SU-DHL-6 (cell line): ENCODE measurements around the gene ANKS1B.

ENCODE experiments used
- H2AFZ ChIP-seq: fragments of 200-600 bp; sonication (generic); 2 replicates; pipeline ENCODE4 v1.6.1; 2014; ENCODE audit warnings: low read depth, mild to moderate bottlenecking, moderate library complexity, mixed read lengths, antibody characterized with exemption, low read length; ENCODE audit not compliant: severe bottlenecking
- H3F3A ChIP-seq: fragments of 200-600 bp; shearing (Covaris generic); 2 replicates; pipeline ENCODE4 v1.6.0; 2016; ENCODE audit warnings: antibody characterized with exemption, mild to moderate bottlenecking; ENCODE audit not compliant: insufficient read depth
- H3K27ac ChIP-seq: fragments of 200-600 bp; sonication (generic); 2 replicates; pipeline ENCODE4 v1.5.1; 2016; ENCODE audit warnings: low read depth, mild to moderate bottlenecking, low read length, moderate library complexity, mixed read lengths
- H3K27me3 ChIP-seq: fragments of 200-600 bp; sonication (generic), shearing (Covaris generic); 2 replicates; pipeline ENCODE4 v1.6.0; 2014; ENCODE audit warnings: mild to moderate bottlenecking, low read length
- H3K36me3 ChIP-seq: fragments of 200-600 bp; sonication (generic); 2 replicates; pipeline ENCODE4 v1.6.1; 2014; ENCODE audit warnings: mild to moderate bottlenecking, low read length, mixed read lengths
- H3K4me2 ChIP-seq: fragments of 300-600, 200-600 bp; shearing (Covaris generic), sonication (generic); 2 replicates; pipeline ENCODE4 v1.6.0; 2014; ENCODE audit warnings: low read length, low read depth, mild to moderate bottlenecking; ENCODE audit not compliant: poor library complexity, severe bottlenecking
- H3K4me3 ChIP-seq: fragments of 200-600 bp; sonication (generic); 2 replicates; pipeline ENCODE4 v1.5.1; 2014; ENCODE audit warnings: antibody characterized with exemption, low read length, mild to moderate bottlenecking, mixed read lengths; ENCODE audit not compliant: insufficient read depth, poor library complexity, severe bottlenecking
- H3K79me2 ChIP-seq: fragments of 200-600 bp; sonication (generic); 2 replicates; pipeline ENCODE4 v1.6.1; 2014; ENCODE audit warnings: mild to moderate bottlenecking, low read length, moderate library complexity; ENCODE audit not compliant: insufficient read depth
- H3K9ac ChIP-seq: fragments of 200-600 bp; sonication (generic); 2 replicates; pipeline ENCODE4 v1.7.0; 2014; ENCODE audit warnings: mild to moderate bottlenecking, low read length
- H3K9me2 ChIP-seq: fragments of 200-600 bp; sonication (generic); replicated peaks from 2 replicates; pipeline ENCODE4 v1.6.1; 2014; ENCODE audit warnings: low read length; ENCODE audit not compliant: insufficient read depth
- H3K9me3 ChIP-seq: fragments of 200-600 bp; sonication (generic); 2 replicates; pipeline ENCODE4 v1.6.1; 2014; ENCODE audit warnings: low read length, mixed read lengths; ENCODE audit not compliant: insufficient read depth
- H4K20me1 ChIP-seq: fragments of 200-600 bp; sonication (generic); 2 replicates; pipeline ENCODE4 v1.6.1; 2014; ENCODE audit warnings: low read depth, mild to moderate bottlenecking, antibody characterized with exemption, low read length, moderate library complexity, mixed read lengths
- CTCF ChIP-seq: fragments of 200-600 bp; sonication (generic); IDR thresholded peaks from one replicate; pipeline ENCODE4 v1.5.1; 2017; ENCODE audit warnings: antibody characterized with exemption, mild to moderate bottlenecking, low read length, moderate library complexity; ENCODE audit not compliant: insufficient read depth, poor library complexity, severe bottlenecking
- EZH2phosphoT487 ChIP-seq: fragments of 200-600 bp; sonication (generic), shearing (Covaris generic); conservative IDR thresholded peaks from 2 replicates; pipeline ENCODE4 v1.6.1; 2018; ENCODE audit warnings: mild to moderate bottlenecking, antibody characterized with exemption, low read length, moderate library complexity, mixed read lengths

The ANKS1B gene

GRCh38 chr12:99549651-99550050 lies 435.1 kb downstream of the ANKS1B start:
- no peaks in the 10 kb centered on the region for H3K27me3 ChIP-seq
- no peak for TF ChIP-seq CTCF
- TF ChIP-seq EZH2phosphoT487: no peak
- H3K4me2 ChIP-seq: no peak overlapping the region
- H3K9me2 ChIP-seq: no peaks in the 10 kb centered on the region
- no peak overlapping the region for H3K4me3 ChIP-seq
- H3K79me2 ChIP-seq: no peaks in the 10 kb centered on the region
- H2AFZ ChIP-seq: no peak overlapping the region
- H3F3A ChIP-seq: no peaks in the 10 kb centered on the region
- H3K9me3 ChIP-seq: no peaks in the 10 kb centered on the region
- H3K36me3 ChIP-seq: no peaks in the 10 kb centered on the region
- no peak overlapping the region for H3K9ac ChIP-seq
- no peaks in the 10 kb centered on the region for H4K20me1 ChIP-seq
- no peak overlapping the region for H3K27ac ChIP-seq

- Histone ChIP-seq H3K9ac (no peak overlapping the region), H3K79me2 (no peaks in the 10 kb centered on the region), H4K20me1 (no peaks in the 10 kb centered on the region), H3K9me3 (no peaks in the 10 kb centered on the region), H3K9me2 (no peaks in the 10 kb centered on the region), H2AFZ (no peak overlapping the region), H3K27me3 (no peaks in the 10 kb centered on the region), H3K4me2 (no peak overlapping the region), H3F3A (no peaks in the 10 kb centered on the region), H3K27ac (no peak overlapping the region), H3K36me3 (no peaks in the 10 kb centered on the region), H3K4me3 (no peak overlapping the region)
- TF ChIP-seq CTCF (no peak), EZH2phosphoT487 (no peak)
Observed at GRCh38 chr12:99549196-99549595, 435.5 kb downstream of the ANKS1B start.

- Histone ChIP-seq H3F3A (no peaks in the 10 kb centered on the region), H2AFZ (no peak overlapping the region), H3K27me3 (no peaks in the 10 kb centered on the region), H3K79me2 (no peaks in the 10 kb centered on the region), H3K9me3 (no peaks in the 10 kb centered on the region), H3K4me3 (no peak overlapping the region), H3K9me2 (no peaks in the 10 kb centered on the region), H3K9ac (no peak overlapping the region), H3K36me3 (no peaks in the 10 kb centered on the region), H3K27ac (no peak overlapping the region), H3K4me2 (no peak overlapping the region), H4K20me1 (no peaks in the 10 kb centered on the region)
- no peak for TF ChIP-seq CTCF
- no peak for TF ChIP-seq EZH2phosphoT487
Observed at GRCh38 chr12:99544457-99544856, 440.3 kb downstream of the ANKS1B start.

GRCh38 chr12:99529966-99530365 lies 454.8 kb downstream of the ANKS1B start:
- H3K9ac ChIP-seq: no peak overlapping the region
- no peak overlapping the region for H3K27ac ChIP-seq
- no peak overlapping the region for H3K4me2 ChIP-seq
- H2AFZ ChIP-seq: no peak overlapping the region
- no peak overlapping the region for H3K4me3 ChIP-seq
- no peak for TF ChIP-seq EZH2phosphoT487
- TF ChIP-seq CTCF: no peak
- H3F3A ChIP-seq: no peaks in the 10 kb centered on the region
- H3K9me2 ChIP-seq: no peaks in the 10 kb centered on the region
- no peaks in the 10 kb centered on the region for H3K27me3 ChIP-seq
- no peaks in the 10 kb centered on the region for H4K20me1 ChIP-seq
- H3K36me3 ChIP-seq: no peaks in the 10 kb centered on the region
- H3K9me3 ChIP-seq: no peaks in the 10 kb centered on the region
- H3K79me2 ChIP-seq: no peaks in the 10 kb centered on the region
